Skeletal muscle satellite cell (primary cell): ENCODE data around the gene LEKR1.
A peak's percentile ranks its signal among the peaks of the same experiment; 100 is the strongest.

Experiments used
- H3K27me3 ChIP-seq: 2 replicates; pipeline ENCODE4 v1.7.0; 2013; ENCODE audit warnings: low read length; ENCODE audit not compliant: control insufficient read depth, insufficient read depth
- H3K36me3 ChIP-seq: 2 replicates; pipeline ENCODE4 v1.7.0; 2013; ENCODE audit warnings: mild to moderate bottlenecking, control low read depth, low read length; ENCODE audit not compliant: insufficient read depth
- H3K4me1 ChIP-seq: 2 replicates; pipeline ENCODE4 v1.7.0; 2013; ENCODE audit warnings: low read length; ENCODE audit not compliant: control insufficient read depth, insufficient read depth
- H3K4me2 ChIP-seq: 2 replicates; pipeline ENCODE4 v1.7.0; 2013; ENCODE audit warnings: mild to moderate bottlenecking, low read length
- H3K4me3 ChIP-seq: 2 replicates; pipeline ENCODE4 v1.7.0; 2013; ENCODE audit warnings: low read length
- H3K9ac ChIP-seq: 2 replicates; pipeline ENCODE4 v1.7.0; 2013; ENCODE audit warnings: mild to moderate bottlenecking, low read depth, low read length, moderate library complexity
- H3K9me3 ChIP-seq: replicated peaks from 2 replicates; pipeline ENCODE4 v1.7.0; 2013; ENCODE audit warnings: mild to moderate bottlenecking, control low read depth, low read length

The LEKR1 gene

GRCh38 chr3:156811089-156811862 is 14.9 kb upstream of the LEKR1 start:
- Histone ChIP-seq H3K4me1 (peaks cover 52% of the 10 kb centered on the region), H3K36me3 (peaks cover 7% of the 10 kb centered on the region), H3K9ac (peak overlapping the region; percentile 4), H3K4me2 (no peak overlapping the region), H3K9me3 (no peaks in the 10 kb centered on the region), H3K4me3 (no peak overlapping the region), H3K27me3 (no peaks in the 10 kb centered on the region)

- H3K9me3 ChIP-seq, result no peaks in the 10 kb centered on the region
- no peak overlapping the region for H3K4me2 ChIP-seq
- H3K27me3 ChIP-seq, result no peaks in the 10 kb centered on the region
- no peak overlapping the region for H3K9ac ChIP-seq
- H3K4me1 ChIP-seq, result peaks cover 61% of the 10 kb centered on the region
- no peak overlapping the region for H3K4me3 ChIP-seq
- peaks cover 7% of the 10 kb centered on the region for H3K36me3 ChIP-seq
These were observed 13.4 kb upstream of the LEKR1 start for GRCh38 chr3:156812521-156813335.

- H3K9me3 ChIP-seq, result no peaks in the 10 kb centered on the region
- H3K9ac ChIP-seq, result no peak overlapping the region
- H3K4me3 ChIP-seq, result no peak overlapping the region
- H3K27me3 ChIP-seq, result no peaks in the 10 kb centered on the region
- peaks cover 65% of the 10 kb centered on the region for H3K4me1 ChIP-seq
- H3K36me3 ChIP-seq, result peaks cover 7% of the 10 kb centered on the region
- no peak overlapping the region for H3K4me2 ChIP-seq
These were observed 11.9 kb upstream of the LEKR1 start for GRCh38 chr3:156814295-156814694.

GRCh38 chr3:156816091-156816793 is 9.9 kb upstream of the LEKR1 start:
- Histone ChIP-seq H3K9me3 (no peaks in the 10 kb centered on the region), H3K4me3 (peak overlapping the region; percentile 62), H3K4me2 (peak overlapping the region; percentile 81), H3K27me3 (no peaks in the 10 kb centered on the region), H3K36me3 (peaks cover 3% of the 10 kb centered on the region), H3K4me1 (peaks cover 81% of the 10 kb centered on the region), H3K9ac (peak overlapping the region; percentile 96)

- H3K4me3 ChIP-seq, result peak overlapping the region; percentile 62
- peak overlapping the region; percentile 96 for H3K9ac ChIP-seq
- peak overlapping the region; percentile 81 for H3K4me2 ChIP-seq
- no peaks in the 10 kb centered on the region for H3K27me3 ChIP-seq
- H3K36me3 ChIP-seq, result no peaks in the 10 kb centered on the region
- H3K9me3 ChIP-seq, result no peaks in the 10 kb centered on the region
- peaks cover 73% of the 10 kb centered on the region for H3K4me1 ChIP-seq
These were observed 9.1 kb upstream of the LEKR1 start for GRCh38 chr3:156816794-156817645.

- Histone ChIP-seq H3K4me1 (peaks cover 67% of the 10 kb centered on the region), H3K27me3 (no peaks in the 10 kb centered on the region), H3K36me3 (no peaks in the 10 kb centered on the region), H3K4me2 (peak overlapping the region; percentile 81), H3K4me3 (peak overlapping the region; percentile 62), H3K9me3 (no peaks in the 10 kb centered on the region), H3K9ac (peak overlapping the region; percentile 96)
These were observed 8.4 kb upstream of the LEKR1 start for GRCh38 chr3:156817646-156818272.

GRCh38 chr3:156818273-156818651 is 7.9 kb upstream of the LEKR1 start:
- H3K9me3 ChIP-seq, result no peaks in the 10 kb centered on the region
- peaks cover 62% of the 10 kb centered on the region for H3K4me1 ChIP-seq
- H3K9ac ChIP-seq, result peak overlapping the region; percentile 96
- H3K4me2 ChIP-seq, result peak overlapping the region; percentile 81
- H3K4me3 ChIP-seq, result peak overlapping the region; percentile 62
- H3K27me3 ChIP-seq, result no peaks in the 10 kb centered on the region
- H3K36me3 ChIP-seq, result no peaks in the 10 kb centered on the region

GRCh38 chr3:156818890-156819289 is 7.3 kb upstream of the LEKR1 start:
- Histone ChIP-seq H3K9me3 (no peaks in the 10 kb centered on the region), H3K4me3 (no peak overlapping the region), H3K9ac (peak overlapping the region; percentile 96), H3K27me3 (no peaks in the 10 kb centered on the region), H3K4me1 (peaks cover 59% of the 10 kb centered on the region), H3K36me3 (no peaks in the 10 kb centered on the region), H3K4me2 (peak overlapping the region; percentile 81)

- Histone ChIP-seq H3K9ac (peak overlapping the region; percentile 96), H3K4me2 (no peak overlapping the region), H3K4me1 (peaks cover 59% of the 10 kb centered on the region), H3K36me3 (no peaks in the 10 kb centered on the region), H3K9me3 (no peaks in the 10 kb centered on the region), H3K27me3 (no peaks in the 10 kb centered on the region), H3K4me3 (no peak overlapping the region)
These were observed 6.1 kb upstream of the LEKR1 start for GRCh38 chr3:156819842-156820691.

- Histone ChIP-seq H3K4me3 (no peak overlapping the region), H3K9ac (peak overlapping the region; percentile 96), H3K4me2 (no peak overlapping the region), H3K36me3 (no peaks in the 10 kb centered on the region), H3K9me3 (no peaks in the 10 kb centered on the region), H3K4me1 (peaks cover 59% of the 10 kb centered on the region), H3K27me3 (no peaks in the 10 kb centered on the region)
These were observed 5.5 kb upstream of the LEKR1 start for GRCh38 chr3:156820692-156821080.
